BLaER1 (cell line): ENCODE results near the gene C1QTNF1.

ENCODE experiments used
- H3K27ac ChIP-seq: shearing (Covaris generic); formaldehyde crosslinking; 2 replicates; pipeline ENCODE4 v1.8.1; 2022
- H3K27me3 ChIP-seq: shearing (Covaris generic); formaldehyde crosslinking; 2 replicates; pipeline ENCODE4 v1.8.1; 2022
- H3K36me3 ChIP-seq: shearing (Covaris generic); formaldehyde crosslinking; 2 replicates; pipeline ENCODE4 v1.8.1; 2022
- H3K4me1 ChIP-seq: shearing (Covaris generic); formaldehyde crosslinking; 2 replicates; pipeline ENCODE4 v1.8.1; 2022
- H3K4me2 ChIP-seq: shearing (Covaris generic); formaldehyde crosslinking; 2 replicates; pipeline ENCODE4 v1.8.1; 2022
- H3K4me3 ChIP-seq: shearing (Covaris generic); formaldehyde crosslinking; 2 replicates; pipeline ENCODE4 v1.8.1; 2022
- H3K9ac ChIP-seq: shearing (Covaris generic); formaldehyde crosslinking; 2 replicates; pipeline ENCODE4 v1.8.1; 2022
- H3K9me3 ChIP-seq: shearing (Covaris generic); formaldehyde crosslinking; 2 replicates; pipeline ENCODE4 v1.8.1; 2022
- H4K20me1 ChIP-seq: shearing (Covaris generic); formaldehyde crosslinking; 2 replicates; pipeline ENCODE4 v1.8.1; 2022
- Cebpa-rat ChIP-seq: shearing (Covaris generic); IDR thresholded peaks from 2 replicates; pipeline ENCODE4 v1.8.1; 2022

Gene C1QTNF1

DNA sequence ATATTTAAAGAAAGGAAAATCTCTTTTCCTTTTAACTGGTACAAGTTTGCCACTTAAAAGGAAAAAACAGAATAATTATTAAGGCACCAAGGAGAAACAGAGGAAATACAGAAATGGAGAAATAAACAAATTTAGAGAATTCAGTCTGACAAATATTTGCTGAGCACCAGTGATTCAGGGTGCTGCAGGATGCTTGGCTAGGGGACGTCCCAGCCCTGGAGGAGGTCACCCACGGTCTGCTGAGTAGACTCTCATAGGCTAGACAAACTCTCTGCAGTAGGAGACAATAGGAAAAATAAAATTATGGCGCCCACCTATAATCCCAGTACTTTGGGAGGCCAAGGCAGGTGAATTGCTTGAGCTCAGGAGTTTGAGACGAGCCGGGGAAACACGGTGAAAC, 15.9 kb downstream of the C1QTNF1 start:
- no peaks in the 10 kb centered on the region for H3K27me3 ChIP-seq
- H4K20me1 ChIP-seq: no peaks in the 10 kb centered on the region
- H3K4me2 ChIP-seq: no peak overlapping the region
- H3K9ac ChIP-seq: no peak overlapping the region
- H3K4me1 ChIP-seq: peaks cover 11% of the 10 kb centered on the region; the same call in 1 of the 2 replicates
- no peak overlapping the region for H3K4me3 ChIP-seq
- no peak for TF ChIP-seq Cebpa-rat
- no peaks in the 10 kb centered on the region for H3K36me3 ChIP-seq
- no peaks in the 10 kb centered on the region for H3K9me3 ChIP-seq
- no peak overlapping the region for H3K27ac ChIP-seq

DNA sequence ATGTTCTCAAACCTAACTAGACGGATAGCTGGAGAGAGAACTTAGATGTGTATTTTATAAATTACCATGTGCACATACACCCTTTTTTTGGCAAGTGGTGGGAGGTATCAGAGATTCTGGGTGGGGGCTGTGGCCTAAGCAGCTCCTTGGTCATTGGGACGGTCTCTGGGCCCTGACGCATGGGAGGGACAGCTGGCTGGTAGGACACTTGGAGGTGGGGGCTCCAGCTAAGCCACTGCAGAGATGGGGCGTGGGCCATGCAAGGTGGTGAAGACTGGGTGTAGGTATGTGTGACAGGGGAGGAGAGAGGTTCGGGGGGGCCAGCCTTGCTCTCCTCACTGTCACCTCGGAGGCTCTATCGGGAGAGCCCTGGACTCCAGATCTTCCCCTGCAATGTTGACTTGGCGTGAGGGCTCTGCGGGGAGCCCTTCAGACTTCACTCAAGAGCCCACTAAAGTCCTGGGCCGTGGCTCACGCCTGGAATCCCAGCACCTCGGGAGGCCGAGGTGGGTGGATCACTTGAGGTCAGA, 17.1 kb downstream of the C1QTNF1 start:
- TF ChIP-seq Cebpa-rat: no peak
- Histone ChIP-seq H3K27me3 (no peaks in the 10 kb centered on the region), H3K36me3 (no peaks in the 10 kb centered on the region), H3K9me3 (no peaks in the 10 kb centered on the region), H3K4me3 (no peak overlapping the region), H3K27ac (no peak overlapping the region), H3K9ac (no peak overlapping the region), H4K20me1 (no peaks in the 10 kb centered on the region), H3K4me1 (peaks cover 10% of the 10 kb centered on the region), H3K4me2 (no peak overlapping the region)

- H3K9me3 ChIP-seq: no peaks in the 10 kb centered on the region
- no peak overlapping the region for H3K27ac ChIP-seq
- H3K4me1 ChIP-seq: peaks cover 10% of the 10 kb centered on the region
- H3K4me2 ChIP-seq: no peak overlapping the region
- H3K9ac ChIP-seq: no peak overlapping the region
- TF ChIP-seq Cebpa-rat: no peak
- no peak overlapping the region for H3K4me3 ChIP-seq
- H4K20me1 ChIP-seq: no peaks in the 10 kb centered on the region
- no peaks in the 10 kb centered on the region for H3K36me3 ChIP-seq
- H3K27me3 ChIP-seq: no peaks in the 10 kb centered on the region
Measured at GRCh38 chr17:79041723-79042420, 17.9 kb downstream of the C1QTNF1 start.

- Histone ChIP-seq H4K20me1 (no peaks in the 10 kb centered on the region), H3K4me3 (no peak overlapping the region), H3K9ac (no peak overlapping the region), H3K27me3 (no peaks in the 10 kb centered on the region), H3K27ac (no peak overlapping the region), H3K4me2 (no peak overlapping the region), H3K36me3 (no peaks in the 10 kb centered on the region), H3K4me1 (peaks cover 18% of the 10 kb centered on the region), H3K9me3 (no peaks in the 10 kb centered on the region)
- TF ChIP-seq Cebpa-rat: no peak
Measured at GRCh38 chr17:79042421-79043190, 18.6 kb downstream of the C1QTNF1 start.

DNA sequence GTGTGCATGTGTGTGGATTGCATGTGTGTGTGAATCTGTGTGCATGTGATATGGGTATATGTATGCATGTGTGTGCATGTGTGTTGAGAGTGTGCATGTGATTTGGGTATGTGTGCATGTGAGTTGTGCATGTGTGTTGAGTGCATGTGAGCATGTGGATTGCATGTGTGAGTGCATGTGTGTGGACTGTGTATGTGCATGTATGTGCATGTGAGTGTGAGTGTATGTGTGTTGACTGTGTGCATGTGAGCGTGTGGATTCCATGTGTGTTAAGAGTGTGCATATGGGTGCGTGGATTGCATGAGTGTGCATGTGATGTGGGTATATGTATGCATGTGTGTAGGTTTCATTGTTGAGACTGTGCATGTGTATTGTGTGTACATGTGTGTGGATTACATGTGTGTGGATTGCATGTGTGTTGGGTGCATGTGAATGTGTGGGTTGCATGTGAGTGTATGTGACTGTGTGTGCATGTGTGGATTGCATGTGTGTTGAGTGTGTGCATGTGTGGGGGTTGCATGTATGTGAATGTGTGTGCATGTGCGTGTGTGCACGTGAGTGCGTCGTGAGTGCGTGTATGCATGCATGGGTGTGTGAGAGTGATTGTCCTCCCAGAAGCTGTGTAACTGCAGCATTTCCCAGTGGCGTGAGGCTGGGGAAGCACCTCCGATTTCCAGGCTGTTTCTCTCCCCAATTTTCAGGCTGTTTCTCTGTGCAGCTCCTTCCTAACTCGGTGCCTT, 19.4 kb downstream of the C1QTNF1 start:
- no peak overlapping the region for H3K4me2 ChIP-seq
- H4K20me1 ChIP-seq: no peaks in the 10 kb centered on the region
- no peak overlapping the region for H3K27ac ChIP-seq
- no peaks in the 10 kb centered on the region for H3K36me3 ChIP-seq
- no peaks in the 10 kb centered on the region for H3K27me3 ChIP-seq
- peaks cover 25% of the 10 kb centered on the region for H3K4me1 ChIP-seq
- no peak overlapping the region for H3K4me3 ChIP-seq
- no peak overlapping the region for H3K9ac ChIP-seq
- TF ChIP-seq Cebpa-rat: no peak
- H3K9me3 ChIP-seq: no peaks in the 10 kb centered on the region

- Histone ChIP-seq H3K27me3 (no peaks in the 10 kb centered on the region), H3K9me3 (no peaks in the 10 kb centered on the region), H3K4me2 (no peak overlapping the region), H3K27ac (no peak overlapping the region), H3K9ac (no peak overlapping the region), H3K4me3 (no peak overlapping the region), H3K36me3 (no peaks in the 10 kb centered on the region), H3K4me1 (peaks cover 31% of the 10 kb centered on the region), H4K20me1 (no peaks in the 10 kb centered on the region)
- no peak for TF ChIP-seq Cebpa-rat
Measured at GRCh38 chr17:79043931-79044320, 20.0 kb downstream of the C1QTNF1 start.

DNA sequence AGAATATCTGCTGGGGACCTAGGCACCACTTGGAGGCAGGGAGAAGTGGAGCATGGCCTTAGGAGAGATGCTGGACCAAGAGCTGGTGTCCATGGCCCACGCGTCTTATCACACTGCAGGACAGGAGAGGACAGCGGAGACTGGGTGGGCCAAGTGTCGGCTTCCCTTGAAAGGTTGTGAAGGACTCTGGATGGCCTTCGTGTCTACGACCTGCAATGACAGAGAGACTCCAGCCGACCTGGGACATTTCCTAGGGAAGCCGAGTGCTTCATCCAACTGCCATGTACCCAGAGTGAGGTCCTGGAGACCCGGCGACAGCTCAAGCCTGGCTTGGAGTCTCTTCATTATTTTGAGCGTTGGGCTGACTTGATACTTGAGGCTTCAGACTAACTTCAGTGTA, 20.5 kb downstream of the C1QTNF1 start:
- Histone ChIP-seq H3K27me3 (no peaks in the 10 kb centered on the region), H3K36me3 (no peaks in the 10 kb centered on the region), H3K9me3 (no peaks in the 10 kb centered on the region), H3K4me3 (no peak overlapping the region), H3K9ac (no peak overlapping the region), H3K4me2 (no peak overlapping the region), H4K20me1 (no peaks in the 10 kb centered on the region), H3K4me1 (peaks cover 36% of the 10 kb centered on the region), H3K27ac (no peak overlapping the region)
- no peak for TF ChIP-seq Cebpa-rat

GRCh38 chr17:79045001-79045729, 21.2 kb downstream of the C1QTNF1 start:
- no peaks in the 10 kb centered on the region for H4K20me1 ChIP-seq
- H3K9me3 ChIP-seq: no peaks in the 10 kb centered on the region
- no peak overlapping the region for H3K9ac ChIP-seq
- no peak overlapping the region for H3K4me2 ChIP-seq
- no peak overlapping the region for H3K27ac ChIP-seq
- H3K4me3 ChIP-seq: no peak overlapping the region
- no peak for TF ChIP-seq Cebpa-rat
- H3K4me1 ChIP-seq: peaks cover 43% of the 10 kb centered on the region
- no peaks in the 10 kb centered on the region for H3K36me3 ChIP-seq
- no peaks in the 10 kb centered on the region for H3K27me3 ChIP-seq

DNA sequence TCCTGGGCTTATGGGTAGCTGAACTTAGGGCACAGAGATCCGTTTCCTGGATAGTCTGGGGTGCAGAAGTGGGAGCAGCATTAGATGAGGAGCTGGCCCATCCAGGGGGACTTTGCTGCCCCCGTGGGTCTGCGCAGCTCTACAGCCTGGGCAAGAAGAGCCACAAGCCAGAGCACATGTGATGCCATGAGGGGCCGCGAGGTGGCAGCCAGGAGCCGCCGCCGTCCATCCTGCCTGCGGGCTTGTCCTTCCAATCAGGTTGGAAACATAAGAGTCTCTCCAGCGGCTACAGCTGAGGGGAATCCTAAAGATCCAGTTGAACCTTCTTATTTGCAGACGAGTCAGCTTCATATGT, 21.9 kb downstream of the C1QTNF1 start:
- Histone ChIP-seq H3K27ac (no peak overlapping the region), H3K9me3 (no peaks in the 10 kb centered on the region), H3K36me3 (no peaks in the 10 kb centered on the region), H4K20me1 (no peaks in the 10 kb centered on the region), H3K4me2 (peak overlapping the region; percentile 88), H3K4me3 (no peak overlapping the region), H3K9ac (no peak overlapping the region), H3K4me1 (peaks cover 43% of the 10 kb centered on the region), H3K27me3 (no peaks in the 10 kb centered on the region)
- TF ChIP-seq Cebpa-rat: no peak
